Stimulated activated CD4-positive, alpha-beta T cell treated with anti-CD3 and anti-CD28 coated beads, Interleukin-2, amount 100 ng/mL, for 24 hours (primary cell): ENCODE measurements around the gene RGS1.

ENCODE experiments used
- DNase-seq, 2 donors: peaks; one replicate each; pipeline ENCODE4 v3.0.0-alpha.2; 2020

The RGS1 gene

GRCh38 chr1:192627901-192628300 is 52.3 kb downstream of the RGS1 start:
- DNase-seq: no peak

GRCh38 chr1:192628396-192629057 is 53.0 kb downstream of the RGS1 start:
- DNase-seq: no peak

DNA sequence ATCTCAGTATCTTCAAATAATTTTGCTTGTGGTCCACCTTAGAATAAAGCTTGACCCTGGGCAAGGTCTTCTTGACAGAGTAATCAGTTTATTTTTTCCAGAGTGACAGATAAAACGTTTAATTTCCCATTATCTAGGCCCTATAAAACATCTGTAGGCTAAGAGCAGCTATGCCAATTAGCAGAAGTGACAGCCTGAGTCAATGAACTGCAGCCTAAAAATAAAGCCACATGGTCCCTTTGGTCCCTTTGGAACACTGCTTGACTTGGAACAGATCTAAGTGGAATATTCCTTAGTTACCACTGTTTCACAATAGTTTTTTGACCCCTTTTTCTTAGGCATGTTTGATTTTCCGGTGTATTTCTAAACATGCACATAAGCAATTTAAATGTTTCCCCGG is 54.0 kb downstream of the RGS1 start:
- no peak for DNase-seq
